SIG-M5 (cell line): ENCODE data around the gene NAA10.
"Not testable (repeated sequence)": the region's sequence is repeated elsewhere in the genome, so short reads cannot be mapped to it uniquely, and the experiment has no call there.

Experiments used
- DNase-seq: peaks from one replicate; lab custom pipeline; 2025; lab: John Stamatoyannopoulos, UW

NAA10 gene

DNA sequence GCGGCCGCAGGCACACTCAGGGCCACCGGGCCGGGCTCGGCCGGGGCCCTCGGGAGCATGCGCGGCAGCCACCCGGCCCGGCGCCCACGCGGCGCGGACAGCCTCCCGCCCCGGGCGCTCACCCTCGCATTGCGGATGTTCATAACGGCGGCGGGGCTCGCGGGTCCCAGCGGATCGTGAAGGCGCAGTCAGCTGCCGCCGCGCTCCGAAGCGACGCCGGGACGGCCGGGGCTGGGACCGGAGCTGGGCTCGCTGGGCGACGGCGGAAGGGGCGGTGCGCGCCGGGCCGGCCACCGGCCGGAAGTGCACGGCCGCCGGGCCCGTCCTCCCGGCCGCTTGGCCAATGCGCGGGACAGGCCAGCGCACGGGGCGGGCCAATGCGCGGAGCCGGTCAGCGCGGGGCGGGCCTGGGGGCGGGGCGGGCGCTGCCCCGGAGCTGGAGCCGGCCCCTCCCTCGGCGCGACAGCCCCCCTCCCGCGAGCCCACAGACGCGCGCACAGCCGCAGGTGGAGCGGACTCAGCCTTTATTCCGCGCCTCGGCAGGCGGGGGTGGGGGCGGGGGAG, at the start of gene NAA10:
Gene NAA10 (minus strand): TSS at position 276 of the 564 bp plus-strand sequence. CDS start 133 bp downstream, at position 143.
- no peak for DNase-seq

DNA sequence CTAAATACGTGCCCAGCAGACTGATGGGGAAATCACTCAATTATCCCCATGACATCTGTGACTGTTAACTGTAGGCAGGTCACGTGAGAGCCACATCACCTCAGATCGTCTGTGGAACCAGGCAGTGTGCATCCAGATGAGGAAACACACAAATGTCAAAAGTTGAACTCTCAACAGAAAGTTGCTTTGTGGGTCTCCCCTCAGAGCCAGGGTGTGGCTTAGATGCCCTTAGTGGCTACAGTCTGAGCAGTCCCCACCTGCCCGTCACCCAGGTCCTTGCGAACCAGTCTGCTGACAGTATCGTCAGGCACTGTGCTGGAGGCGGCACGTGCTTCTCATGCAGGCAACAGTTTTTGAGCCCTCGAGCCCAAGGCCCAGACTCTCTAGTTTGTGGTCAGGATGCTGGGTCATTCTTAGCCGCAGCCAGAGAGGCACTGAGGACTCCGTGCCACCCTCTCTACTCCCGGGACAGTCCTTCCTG, 48.5 kb upstream of the NAA10 start:
- DNase-seq, result no peak

DNA sequence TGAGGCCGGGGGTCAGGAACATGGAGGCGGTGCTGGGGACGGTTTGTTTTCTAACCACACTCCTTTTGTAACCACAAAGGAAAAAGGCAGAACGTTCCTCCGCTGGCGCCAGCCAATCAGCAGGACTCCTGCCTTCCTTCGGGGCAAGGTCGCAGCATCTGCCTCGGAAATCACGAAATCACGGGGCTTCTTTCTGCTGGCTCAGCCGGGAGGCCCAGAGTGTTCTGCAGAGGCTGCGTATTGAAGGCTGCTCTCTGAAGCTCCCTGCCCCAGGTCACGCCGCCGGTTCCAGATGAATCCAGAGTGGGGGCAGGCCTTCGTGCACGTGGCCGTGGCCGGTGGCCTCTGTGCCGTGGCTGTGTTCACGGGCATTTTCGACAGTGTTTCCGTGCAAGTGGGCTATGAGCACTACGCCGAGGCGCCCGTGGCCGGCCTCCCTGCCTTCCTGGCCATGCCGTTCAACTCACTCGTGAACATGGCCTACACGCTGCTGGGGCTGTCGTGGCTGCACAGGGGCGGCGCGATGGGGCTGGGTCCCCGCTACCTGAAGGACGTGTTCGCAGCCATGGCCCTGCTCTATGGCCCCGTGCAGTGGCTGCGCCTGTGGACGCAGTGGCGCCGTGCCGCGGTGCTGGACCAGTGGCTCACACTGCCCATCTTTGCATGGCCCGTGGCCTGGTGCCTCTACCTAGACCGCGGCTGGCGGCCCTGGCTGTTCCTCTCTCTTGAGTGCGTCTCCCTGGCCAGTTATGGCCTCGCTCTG, 47.1 kb upstream of the NAA10 start:
- DNase-seq, result peak; percentile 21

DNA sequence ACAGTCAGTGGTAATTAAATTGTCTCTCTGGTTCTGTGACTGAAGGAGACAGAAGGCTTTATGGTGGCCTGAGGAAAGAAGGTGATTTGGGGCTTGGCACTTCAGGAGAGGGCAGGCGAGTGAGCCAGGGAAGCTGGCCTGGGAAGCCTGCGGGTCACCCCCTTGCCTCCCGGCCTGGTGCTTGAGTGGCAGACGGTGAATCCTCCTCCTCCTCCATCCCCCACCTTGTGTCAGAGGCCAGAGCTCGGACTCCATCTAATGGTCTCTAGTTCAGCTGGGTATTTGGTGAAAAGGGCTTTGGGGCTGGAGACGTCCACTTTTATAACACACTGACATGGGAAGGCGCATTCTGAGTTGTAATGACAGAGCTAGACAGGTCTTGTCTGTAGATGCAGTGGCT, 46.4 kb upstream of the NAA10 start:
- no peak for DNase-seq

DNA sequence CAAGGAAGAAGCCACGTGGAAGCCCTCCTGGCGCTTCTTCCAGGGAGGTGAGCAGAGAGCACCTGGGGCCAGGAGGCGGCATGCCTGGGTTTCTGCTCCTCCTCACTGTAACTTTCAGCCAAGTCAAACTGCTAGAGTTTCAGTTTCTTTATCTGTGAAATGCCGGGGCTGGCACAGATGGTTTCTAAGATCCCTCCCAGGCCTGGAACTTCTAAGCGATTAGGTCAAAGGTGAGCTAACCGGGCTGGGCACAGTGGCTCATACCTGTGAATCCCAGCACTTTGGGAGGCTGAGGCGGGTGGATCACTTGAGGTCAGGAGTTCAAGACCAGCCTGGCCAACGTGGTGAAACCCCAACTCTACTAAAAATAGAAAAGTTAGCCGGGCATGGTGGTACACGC, 45.6 kb upstream of the NAA10 start:
- not testable (repeated sequence) for DNase-seq

DNA sequence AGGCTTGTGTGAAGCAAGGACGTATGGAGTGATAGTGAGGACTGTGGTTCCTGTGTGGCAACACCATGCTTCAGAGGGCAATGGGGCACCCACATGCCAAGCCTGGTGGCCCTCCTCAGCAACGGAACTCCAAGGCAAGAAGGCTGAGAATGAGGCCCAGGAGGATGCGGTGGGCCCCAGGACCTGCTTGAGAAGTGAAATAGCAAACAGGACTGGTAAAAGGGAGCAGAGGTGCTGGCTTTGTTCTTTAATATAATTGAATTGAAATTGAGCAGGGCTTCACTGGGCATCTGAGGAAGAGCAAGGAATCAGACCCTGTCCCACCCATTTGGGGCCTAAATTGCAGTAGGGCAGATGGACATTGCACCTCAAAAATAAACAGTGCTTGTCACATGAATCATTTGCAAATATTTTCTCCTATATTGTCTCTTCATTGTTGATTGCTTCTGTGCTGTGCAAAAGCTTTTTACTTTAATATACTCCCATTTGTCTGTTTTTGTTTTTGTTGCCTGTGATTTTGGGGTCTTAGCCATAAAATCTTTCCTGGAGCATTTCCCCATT, 40.0 kb upstream of the NAA10 start:
- no peak for DNase-seq

DNA sequence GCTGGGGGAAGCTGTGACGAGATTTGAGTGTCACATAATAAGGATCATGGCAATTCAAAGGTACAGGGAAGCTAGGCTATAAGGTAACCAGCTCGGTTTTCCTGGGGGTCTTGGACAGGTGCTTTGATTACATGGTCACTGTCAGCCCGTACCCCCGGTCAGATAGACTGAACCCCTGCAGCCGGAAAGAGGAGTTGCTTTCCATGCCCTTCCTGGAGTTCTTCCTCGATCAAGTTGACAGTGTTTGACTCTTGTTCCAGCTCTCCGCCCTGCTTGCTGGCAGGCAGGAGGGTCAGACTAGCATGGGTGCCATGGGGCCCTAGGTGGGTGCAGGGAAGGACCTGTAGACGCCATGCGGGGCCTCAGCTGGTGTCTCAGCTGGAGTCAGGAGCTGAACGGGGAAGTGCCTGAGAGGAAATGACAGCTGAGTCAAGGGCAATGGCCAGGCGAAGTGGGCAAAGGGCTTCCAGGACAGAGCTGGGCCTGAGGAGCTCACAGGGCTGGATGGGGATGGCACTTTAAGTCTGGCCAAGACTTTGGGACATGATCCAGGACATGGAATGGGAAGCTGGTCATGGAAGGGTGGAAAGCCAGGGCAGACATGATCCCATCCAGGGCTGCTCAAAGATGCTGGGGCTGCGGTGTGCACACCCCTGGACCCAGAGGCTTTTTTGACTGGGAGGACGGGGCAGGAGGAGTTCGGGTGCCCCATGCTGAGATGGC, 39.3 kb upstream of the NAA10 start:
- no peak for DNase-seq

DNA sequence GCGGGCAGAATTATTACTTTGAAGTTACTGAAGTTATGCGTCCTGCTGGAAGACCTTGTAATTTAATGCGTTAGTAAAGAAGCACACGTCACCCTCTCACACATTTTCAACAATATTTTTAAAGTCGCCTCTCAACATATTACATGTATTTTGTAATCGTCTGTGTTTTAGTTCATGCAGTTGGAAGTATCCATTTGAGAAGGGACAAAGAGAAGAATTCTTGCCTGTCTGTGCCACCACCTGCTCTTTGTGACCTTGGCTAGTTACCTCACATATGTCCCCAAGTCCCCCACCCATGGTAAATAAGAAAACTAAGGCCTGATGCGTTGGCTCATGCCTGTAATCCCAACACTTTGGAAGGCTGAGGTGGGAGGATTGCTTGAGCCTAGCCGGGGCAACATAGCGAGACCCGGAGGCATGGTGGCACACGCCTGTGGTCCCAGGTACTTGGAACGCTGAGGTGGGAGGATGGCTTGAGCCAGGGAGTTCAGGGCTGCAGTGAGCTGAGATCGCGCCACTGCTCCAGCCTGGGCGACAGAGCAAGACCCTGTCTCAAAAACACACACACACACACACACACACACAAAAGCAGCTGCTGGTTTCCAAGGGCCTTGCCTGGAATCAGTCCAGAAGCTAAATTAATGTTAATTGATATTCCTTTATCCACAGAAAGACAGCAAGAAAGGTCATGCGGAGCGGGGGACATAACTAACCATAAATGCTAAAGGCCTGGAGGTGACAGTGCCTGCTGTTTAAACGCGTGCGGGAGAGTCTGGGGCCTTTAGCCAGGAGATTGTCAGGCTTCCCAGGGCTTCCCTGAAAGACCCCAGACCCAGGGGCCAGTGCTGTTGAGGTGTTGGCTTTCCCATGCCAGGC, 38.5 kb upstream of the NAA10 start:
- DNase-seq, result no peak

DNA sequence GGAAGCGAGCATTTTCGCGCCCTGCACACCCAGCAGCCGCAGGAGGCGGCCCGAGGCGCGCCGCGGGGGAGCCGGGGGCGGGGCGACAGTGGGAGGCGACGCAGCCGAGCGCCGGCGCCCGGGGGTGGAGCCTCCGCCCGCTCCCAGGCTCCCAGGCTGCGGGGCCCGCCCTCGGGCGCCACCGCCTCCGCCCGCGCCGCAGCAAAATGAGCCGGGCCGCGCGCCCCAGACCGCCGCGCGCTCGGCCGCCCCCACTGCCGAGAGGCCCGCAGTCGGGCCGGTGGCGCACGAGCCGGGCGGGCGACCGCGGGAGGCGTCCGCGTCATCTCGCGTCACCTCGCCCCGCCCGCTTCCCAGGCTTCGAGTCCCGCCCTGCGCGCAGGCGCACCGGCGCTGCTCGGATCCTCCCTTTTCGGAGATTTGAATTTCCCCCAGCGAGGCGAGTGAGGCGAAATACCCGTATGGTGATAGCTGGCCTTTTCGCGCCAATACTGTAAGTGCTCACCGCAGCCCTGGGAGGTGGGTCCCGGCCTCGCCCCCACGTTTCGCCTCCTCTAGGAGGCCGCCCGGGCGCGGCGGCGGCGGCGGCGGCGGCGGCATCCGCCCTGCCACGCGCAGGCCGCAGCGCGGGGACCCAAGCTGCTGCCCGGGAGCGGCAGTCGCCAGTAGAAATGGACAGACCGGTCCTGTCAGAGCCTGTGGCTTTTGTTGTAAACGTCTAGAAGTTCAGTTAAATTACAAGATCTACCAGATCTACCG, 37.7 kb upstream of the NAA10 start, which contains the start of gene TMEM187:
Gene TMEM187 (plus strand): TSS at position 387 of the 759 bp plus-strand sequence. CDS start 9,309 bp downstream, outside the sequence.
- peak; percentile 18 for DNase-seq

DNA sequence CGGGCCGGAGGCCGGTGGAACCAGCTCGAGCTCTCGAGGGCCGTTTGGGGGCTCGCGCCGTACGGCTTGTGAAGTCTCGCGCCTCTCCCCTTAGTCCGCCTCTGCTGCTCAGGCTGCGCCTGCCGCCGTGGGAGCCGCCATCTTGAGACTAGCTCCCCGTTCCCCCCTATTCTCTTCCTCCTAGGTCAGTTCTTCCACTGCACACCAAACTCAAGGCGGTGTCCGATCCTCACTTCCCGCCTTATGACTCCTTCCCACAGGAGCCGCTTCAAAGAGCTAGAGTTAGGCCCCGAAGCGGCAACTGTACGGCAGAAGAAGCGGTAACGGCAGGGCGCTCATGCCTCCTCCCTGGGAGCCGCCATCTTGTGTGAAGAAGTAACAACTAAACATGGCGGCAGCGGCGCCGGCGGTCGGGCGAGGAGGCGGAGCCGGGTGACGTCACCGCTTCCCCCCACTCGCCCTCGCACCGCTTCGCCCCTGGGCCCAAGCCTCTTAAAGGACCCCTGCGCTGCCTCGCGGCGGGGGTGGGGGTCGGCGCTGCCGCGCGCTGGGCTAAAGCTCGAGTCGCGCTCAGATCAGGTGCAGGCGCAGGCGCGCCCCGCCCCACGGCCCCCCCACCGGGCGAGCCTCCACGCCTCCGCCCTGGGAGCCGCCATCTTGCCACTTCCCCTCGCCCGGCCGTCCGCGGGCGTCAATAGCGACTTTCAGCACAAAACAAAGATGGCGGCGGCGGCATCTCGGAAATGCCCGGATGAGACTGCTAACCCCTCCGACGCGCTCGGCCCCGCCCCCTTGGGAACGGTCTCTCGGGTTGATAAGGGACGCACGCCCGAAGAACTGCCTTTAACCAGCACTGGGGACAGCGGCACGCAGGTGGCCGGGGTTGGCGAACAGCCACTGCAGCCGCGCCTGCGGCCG, 36.9 kb upstream of the NAA10 start, which contains the start of gene HCFC1:
Gene HCFC1 (minus strand): TSS at position 369 of the 918 bp plus-strand sequence. CDS start 978 bp downstream, outside the sequence.
- DNase-seq, result no peak

DNA sequence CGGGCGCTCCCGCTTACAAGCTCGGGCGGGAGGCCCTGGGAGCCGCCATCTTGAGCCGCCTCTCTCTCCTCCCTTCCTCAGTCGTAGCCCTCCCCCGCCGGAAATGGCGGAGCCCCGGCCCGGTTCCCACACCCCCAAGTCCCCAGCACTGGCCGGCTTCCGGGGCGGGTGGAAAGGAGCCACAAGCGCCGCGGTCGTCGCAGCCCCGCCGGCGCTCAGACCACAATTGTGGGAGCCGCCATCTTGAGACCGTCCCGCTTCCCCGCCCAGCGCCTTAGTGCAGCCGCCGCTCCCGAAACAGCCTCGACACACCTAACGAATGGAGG, 36.2 kb upstream of the NAA10 start:
- DNase-seq, result peak; percentile 20

DNA sequence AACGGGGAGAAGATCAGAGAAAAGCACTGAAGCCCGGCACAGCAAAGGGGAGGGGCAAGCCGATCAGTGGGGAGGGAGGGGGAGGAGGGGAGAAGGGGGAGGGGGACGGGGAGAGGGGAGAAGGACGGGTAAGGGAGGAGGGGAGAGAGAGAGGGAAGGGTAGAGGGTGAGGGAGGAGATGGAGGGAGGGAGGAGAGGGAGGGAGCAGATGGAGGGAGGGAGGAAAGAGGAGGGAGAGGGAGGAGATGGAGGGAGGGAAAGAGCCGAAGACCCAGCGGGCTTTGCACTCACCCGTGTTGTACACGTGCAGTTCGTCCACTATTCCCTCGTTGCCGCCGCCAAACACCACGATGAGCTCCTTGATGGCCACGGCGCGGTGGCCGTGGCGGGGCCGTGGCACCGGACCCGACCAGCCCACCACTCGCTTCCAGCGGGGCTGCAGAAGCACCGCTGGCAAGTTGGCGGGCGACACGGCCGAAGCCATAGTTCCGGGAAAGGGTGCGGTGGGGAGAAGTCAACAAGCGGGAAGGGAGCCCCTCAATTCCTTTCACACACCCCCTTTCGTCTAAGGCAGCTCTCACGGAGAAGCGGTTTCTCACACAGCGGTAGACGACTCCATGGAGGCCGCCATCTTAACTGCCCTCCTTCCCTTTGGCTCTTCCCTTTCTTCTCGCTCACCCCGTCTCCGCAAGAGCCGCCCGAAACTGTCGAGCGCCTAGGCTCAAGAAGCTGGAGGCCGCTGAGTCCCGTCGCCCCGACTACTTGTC, 35.7 kb upstream of the NAA10 start:
- no peak for DNase-seq

DNA sequence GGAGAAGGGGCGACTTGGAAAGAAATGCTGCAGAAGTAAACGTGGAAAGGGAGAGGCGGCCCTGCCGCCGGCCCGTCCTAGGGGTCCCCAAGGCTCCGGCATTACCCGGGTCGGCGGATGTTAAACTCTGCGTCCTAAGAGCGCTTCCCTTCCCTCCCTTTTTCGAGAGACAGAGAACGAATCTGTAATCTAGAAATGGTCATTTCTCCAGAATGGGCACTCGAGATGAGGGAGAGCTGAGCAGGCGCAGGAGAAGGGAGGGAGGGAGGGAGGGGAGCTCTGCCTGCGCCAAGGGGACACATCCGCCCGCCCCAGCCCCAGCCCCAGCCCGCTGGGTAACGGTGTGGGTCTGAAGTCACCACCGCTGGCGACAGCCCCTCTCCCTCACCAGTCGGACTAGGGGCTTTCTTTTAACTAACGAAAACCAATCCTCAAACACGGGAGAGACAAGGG, 35.1 kb upstream of the NAA10 start:
- DNase-seq, result no peak

DNA sequence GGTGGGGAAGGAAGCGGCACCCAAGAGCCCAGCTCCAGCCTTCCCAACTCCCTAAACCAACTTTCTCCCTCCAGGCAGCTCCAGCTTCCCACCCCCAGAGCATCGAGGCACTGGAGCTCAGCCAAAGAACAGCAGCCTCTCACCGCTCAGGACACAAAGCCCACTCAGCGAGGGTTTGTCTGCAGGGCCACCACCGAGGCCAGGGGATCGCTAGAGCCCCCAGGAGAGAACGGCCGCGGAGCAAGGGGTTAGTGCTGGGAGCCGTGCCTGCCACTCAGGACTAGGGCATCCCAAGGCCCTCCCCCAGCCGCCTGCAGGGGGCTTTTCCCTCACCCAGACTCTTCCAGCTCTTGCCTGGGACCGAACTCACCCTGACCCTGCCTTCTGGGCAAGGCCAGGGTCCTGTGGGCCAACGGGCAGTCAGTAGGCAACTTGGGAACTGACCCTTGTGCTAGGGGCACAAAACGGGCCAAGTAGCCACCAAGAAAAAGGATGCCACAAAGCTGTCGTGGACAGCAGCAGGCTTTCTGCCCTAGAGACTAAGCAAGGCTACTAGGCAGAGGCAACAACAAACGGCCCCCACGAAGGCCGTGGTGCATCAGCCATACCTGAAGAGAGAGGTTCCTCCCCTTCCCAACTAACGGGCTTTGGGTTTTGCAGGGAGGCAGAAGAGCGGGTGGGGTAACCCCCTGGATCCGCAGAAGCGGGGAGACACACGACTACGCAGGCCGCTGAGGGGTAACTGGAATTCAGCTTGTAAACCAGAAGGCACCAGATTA, 34.5 kb upstream of the NAA10 start:
- no peak for DNase-seq

DNA sequence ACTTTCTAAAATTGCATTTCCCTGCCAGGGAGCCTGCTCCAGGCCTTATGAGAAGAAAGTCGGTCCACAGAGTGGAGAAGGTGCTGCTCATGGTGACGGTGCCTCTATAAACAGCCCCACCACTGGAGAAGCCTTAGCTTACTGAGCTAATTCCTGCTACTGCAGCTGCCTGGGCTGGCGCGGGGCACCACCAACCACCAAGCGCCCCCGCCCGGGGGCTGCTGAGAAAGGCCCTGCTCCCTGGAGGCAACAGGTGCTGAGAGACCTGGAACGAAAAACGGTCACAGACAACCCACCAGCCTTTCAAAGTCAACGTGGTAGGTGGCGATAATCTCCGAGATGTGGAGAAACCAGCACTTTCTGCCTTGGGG, 33.9 kb upstream of the NAA10 start:
- DNase-seq, result no peak

DNA sequence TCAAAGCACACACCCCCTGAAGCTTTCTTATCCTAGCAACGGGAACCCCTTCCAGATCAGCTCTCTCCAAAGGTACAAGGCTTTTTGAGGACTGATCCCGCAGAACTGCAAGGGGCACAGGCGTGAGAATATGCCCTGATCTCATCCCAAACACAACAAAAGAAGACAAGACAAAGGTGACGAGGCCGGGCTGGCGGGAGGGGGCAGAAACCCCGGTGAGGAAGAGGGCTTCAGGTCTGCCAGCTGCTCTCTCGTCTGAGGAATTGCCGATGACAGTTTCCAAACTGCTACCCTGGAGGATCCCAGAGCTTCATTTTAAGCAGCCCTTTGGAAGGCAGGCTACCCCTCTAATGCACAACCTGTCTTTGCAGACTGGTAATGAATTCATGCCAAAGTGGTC, 33.4 kb upstream of the NAA10 start:
- DNase-seq, result no peak

DNA sequence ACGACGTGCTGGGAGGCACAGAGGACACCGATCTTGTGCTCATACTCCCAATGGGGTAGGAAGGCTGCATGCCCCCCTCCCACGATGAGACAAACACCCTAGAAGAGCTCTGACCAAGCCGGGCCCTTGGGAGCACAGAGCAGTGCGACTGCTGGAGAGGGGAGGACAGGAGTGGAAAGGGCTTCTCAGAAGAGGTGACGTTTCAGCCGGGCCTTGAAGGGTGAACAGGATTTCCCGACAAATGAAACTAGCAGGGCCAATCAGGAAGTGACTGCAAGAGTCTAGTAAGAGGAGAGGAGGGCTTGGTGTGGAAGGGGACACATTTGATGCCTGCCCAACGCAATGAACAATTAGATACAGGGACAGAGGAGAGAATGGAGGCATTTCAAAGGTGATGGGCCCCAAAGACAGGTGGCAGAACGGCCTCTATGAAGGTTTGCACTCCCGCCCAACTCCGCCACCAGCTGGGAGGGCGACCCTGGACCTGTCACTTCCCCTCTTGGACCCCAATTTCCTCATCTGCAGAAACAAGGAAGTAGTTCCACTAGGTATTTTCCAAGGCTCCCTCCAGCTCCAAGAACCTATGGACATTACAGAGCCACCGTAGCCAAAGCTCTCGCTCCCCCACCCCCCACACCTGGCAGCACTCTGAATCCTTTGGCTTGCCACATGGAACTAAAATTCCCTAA, 32.8 kb upstream of the NAA10 start:
- no peak for DNase-seq
